ENCODE measurements around the gene PPP1R14C. TPM values are rescaled to one million over a fixed set of nuclear protein-coding genes. Genes with fewer than 3 reads are reported as not detected.

Gene PPP1R14C
- total RNA-seq, 1 experiment from 2014 or later = not detected

DNA sequence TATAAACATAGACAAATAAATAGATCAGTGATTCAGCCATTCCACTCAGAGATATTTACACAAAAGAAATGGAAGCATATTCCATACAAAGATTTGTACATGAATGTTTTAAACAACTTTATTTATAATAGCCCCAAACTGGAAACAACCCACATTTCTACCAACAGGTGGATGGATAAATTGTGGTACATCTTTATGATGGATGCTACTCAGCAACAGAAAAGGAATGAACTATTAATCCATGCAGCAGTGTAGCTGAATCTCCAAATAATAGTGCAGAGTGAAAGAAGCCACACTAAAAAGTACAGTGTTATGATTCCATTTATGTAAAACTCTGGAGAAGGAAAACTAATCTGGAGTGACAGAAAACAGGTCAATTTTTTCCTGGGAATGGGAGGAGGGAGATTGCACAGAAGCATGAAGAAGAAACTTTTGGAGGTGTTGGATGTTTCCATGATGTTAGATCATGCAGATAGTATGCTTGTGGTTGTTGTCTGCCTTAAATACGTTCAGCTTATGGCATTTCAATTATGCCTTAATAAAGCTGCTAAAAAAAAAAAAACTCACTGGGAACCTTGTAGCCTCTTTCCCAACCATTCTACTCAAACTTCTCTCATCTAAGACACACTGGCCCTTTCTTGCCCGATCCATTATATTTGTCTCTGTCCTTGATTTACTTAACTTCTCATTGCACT lies 100.9 kb downstream of the PPP1R14C start:
- H3K4me3 ChIP-seq = no peak overlapping the region
- H3K27me3 ChIP-seq = peaks cover 4% of the 10 kb centered on the region; the same call in 1 of the 2 replicates
- H3K9me3 ChIP-seq (replicated peaks) = no peaks in the 10 kb centered on the region
- H3K36me3 ChIP-seq = no peaks in the 10 kb centered on the region
- no peak overlapping the region for H3K27ac ChIP-seq
- H3K4me1 ChIP-seq = no peaks in the 10 kb centered on the region; the same call in 1 of the 2 replicates
- DNase-seq = no peak

DNA sequence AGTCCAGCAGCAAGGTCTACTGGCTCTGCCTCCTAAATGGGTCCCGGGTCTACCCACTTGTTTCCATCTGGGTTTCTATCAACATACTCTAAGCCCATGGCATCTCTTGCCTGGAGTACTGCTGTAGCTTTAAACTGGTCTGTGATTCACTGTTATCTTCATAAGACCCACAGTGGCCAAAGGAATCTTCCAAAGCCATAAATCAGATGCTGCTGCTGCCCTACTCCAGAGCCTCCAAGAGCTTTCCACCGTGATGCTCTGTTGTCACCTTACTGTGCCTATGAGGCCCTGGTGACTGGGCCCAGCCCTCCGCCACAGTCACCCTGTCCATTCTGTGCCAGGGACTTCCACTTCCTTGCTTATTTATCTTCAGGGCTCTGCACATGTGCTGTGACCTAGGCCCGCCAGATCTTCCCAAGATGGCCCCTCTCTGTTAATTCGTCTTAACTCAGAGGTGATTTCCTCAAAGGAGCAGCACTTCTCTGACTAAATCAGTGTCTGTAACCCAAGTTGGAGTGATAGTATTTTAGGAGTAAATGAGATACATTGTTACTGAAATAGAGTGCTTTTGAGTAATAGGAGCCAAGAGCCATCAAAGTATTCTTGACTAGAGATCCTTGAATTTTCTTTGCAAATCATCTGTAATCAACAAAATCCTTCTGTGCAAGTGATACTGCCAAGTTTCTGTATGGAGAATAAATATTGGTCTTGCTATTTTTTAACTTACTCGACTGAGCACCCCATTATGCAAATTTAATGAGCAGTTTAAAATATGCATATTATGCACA lies 102.5 kb downstream of the PPP1R14C start:
- no peak overlapping the region for H3K4me3 ChIP-seq
- no peaks in the 10 kb centered on the region for H3K36me3 ChIP-seq
- H3K27ac ChIP-seq = no peak overlapping the region
- H3K9me3 ChIP-seq (replicated peaks) = no peaks in the 10 kb centered on the region
- no peak for DNase-seq
- no peaks in the 10 kb centered on the region for H3K27me3 ChIP-seq
- H3K4me1 ChIP-seq = peaks cover 12% of the 10 kb centered on the region

DNA sequence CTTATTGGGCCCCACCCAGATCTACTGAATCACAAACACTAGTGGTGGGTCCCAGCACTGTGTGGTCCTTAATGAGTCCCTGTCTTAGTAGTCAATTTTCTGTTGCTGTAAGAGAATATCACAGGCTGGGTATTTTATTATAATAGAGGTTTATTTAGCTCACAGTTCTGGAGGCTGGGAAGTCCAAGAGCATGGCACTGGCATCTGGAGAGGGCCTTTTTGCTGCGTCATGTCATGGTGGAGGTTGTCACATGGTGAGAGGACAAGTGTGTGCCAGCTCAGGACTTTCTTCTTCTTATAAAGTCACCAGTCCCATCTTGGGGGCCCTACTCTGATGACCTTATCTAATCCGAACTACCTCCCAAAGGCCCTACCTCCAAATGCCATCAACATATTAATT lies 105.0 kb downstream of the PPP1R14C start:
- DNase-seq = no peak
- Histone ChIP-seq H3K27ac (no peak overlapping the region), H3K4me1 (peaks cover 30% of the 10 kb centered on the region), H3K4me3 (no peak overlapping the region), H3K9me3 (replicated peaks) (no peaks in the 10 kb centered on the region), H3K36me3 (no peaks in the 10 kb centered on the region), H3K27me3 (no peaks in the 10 kb centered on the region)

DNA sequence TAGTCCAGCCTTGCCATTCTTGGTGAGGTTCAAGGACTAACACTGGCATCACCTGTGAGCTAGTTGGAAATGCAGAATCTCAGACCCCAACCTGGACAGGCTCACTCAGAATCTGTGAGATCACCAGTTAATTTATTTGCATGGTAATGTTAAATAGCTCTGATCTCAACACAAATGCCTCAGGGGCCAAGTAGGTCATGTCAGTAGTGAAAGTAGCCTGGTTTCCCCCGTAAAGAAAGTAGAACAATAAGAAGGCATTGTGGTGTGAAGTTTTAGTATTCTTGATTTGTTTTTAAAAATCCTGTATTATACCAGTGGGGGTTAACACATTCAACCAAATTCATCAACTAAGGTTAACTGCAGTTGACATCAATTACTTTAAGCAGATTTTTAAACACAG lies 105.5 kb downstream of the PPP1R14C start:
- Histone ChIP-seq H3K9me3 (replicated peaks) (no peaks in the 10 kb centered on the region), H3K4me3 (no peak overlapping the region), H3K27me3 (no peaks in the 10 kb centered on the region), H3K36me3 (no peaks in the 10 kb centered on the region), H3K27ac (no peak overlapping the region), H3K4me1 (peaks cover 30% of the 10 kb centered on the region)
- no peak for DNase-seq

DNA sequence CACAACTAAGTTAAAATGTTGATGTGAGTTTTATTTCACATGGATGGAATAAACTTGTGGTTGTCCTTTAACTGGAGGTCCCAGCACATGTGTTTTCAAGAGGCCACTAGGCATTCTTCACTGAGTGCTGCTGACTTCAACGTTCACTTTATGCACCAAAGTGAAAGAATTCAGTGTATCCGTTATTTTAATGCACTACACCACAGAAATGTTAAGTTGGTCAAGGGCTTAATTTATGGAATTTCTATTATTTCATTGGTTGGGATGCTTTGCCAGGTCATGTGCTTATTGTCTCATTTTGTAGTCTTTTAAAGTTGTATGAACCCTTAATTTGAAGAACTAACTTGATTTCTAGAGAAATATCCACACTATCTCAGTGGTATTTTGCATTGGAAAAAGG lies 106.4 kb downstream of the PPP1R14C start:
- H3K27ac ChIP-seq = no peak overlapping the region
- DNase-seq = no peak
- H3K36me3 ChIP-seq = no peaks in the 10 kb centered on the region
- H3K27me3 ChIP-seq = peaks cover 4% of the 10 kb centered on the region; the same call in 1 of the 2 replicates
- H3K4me3 ChIP-seq = no peak overlapping the region
- no peaks in the 10 kb centered on the region for H3K9me3 ChIP-seq (replicated peaks)
- H3K4me1 ChIP-seq = peaks cover 31% of the 10 kb centered on the region

DNA sequence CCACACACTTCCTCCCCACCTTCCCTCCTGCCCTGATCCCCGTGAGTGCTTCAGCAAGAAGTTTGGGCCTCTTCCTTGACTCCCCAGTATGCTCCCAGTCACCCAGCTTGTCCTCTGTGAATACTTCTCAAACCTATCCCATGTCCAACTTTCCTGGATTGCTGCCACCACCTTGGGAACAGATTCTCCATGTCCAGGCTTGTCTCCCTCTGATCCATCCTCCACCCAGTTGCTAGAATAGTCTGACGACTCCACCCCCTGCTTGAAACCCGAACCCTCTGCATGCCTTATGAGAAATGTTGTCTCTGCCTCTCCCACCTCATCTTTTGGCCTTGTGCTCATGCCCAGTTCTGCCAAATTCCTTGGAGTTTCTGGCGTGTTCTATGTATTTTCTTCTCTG lies 108.0 kb downstream of the PPP1R14C start:
- DNase-seq = peak; percentile 69 to 78
- peak overlapping the region; percentile 4; the same call in 1 of the 2 replicates for H3K27ac ChIP-seq
- no peaks in the 10 kb centered on the region for H3K36me3 ChIP-seq
- peaks cover 41% of the 10 kb centered on the region for H3K4me1 ChIP-seq
- no peak overlapping the region for H3K4me3 ChIP-seq
- H3K27me3 ChIP-seq = peaks cover 4% of the 10 kb centered on the region; the same call in 1 of the 2 replicates
- no peaks in the 10 kb centered on the region for H3K9me3 ChIP-seq (replicated peaks)

DNA sequence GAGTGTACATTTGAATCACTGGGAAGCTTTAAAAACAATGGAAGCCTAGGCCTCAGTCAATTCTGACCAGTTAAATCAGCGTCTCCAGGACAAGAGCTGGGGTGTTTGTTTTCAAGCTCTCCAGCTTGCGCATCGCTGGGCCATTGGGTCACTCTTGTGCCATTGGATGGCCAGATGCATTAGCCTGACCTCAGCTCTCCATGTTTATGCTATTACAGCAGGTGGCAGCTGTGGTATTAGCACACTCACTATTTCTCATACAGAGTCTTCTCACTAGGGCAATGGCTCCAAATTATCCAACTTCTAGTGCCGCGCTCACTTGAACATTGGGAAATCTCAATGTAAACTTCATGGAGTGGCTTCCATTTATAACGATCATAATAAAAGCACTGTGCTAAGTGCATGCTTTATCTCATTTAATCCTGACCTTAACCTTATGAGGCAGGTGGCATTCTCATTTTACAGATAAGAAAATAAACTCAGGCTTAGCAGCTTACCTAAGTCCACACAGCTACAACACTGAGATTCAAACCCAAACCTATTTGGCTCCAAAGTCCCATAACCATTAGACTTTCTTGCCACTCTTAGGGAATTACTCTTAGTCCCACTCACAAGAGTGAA lies 108.8 kb downstream of the PPP1R14C start:
- no peaks in the 10 kb centered on the region for H3K36me3 ChIP-seq
- H3K4me1 ChIP-seq = peaks cover 41% of the 10 kb centered on the region
- no peak overlapping the region for H3K4me3 ChIP-seq
- DNase-seq = peak; percentile 73 to 81
- H3K9me3 ChIP-seq (replicated peaks) = no peaks in the 10 kb centered on the region
- peaks cover 12% of the 10 kb centered on the region for H3K27me3 ChIP-seq
- H3K27ac ChIP-seq = peak overlapping the region; percentile 4; the same call in 1 of the 2 replicates

DNA sequence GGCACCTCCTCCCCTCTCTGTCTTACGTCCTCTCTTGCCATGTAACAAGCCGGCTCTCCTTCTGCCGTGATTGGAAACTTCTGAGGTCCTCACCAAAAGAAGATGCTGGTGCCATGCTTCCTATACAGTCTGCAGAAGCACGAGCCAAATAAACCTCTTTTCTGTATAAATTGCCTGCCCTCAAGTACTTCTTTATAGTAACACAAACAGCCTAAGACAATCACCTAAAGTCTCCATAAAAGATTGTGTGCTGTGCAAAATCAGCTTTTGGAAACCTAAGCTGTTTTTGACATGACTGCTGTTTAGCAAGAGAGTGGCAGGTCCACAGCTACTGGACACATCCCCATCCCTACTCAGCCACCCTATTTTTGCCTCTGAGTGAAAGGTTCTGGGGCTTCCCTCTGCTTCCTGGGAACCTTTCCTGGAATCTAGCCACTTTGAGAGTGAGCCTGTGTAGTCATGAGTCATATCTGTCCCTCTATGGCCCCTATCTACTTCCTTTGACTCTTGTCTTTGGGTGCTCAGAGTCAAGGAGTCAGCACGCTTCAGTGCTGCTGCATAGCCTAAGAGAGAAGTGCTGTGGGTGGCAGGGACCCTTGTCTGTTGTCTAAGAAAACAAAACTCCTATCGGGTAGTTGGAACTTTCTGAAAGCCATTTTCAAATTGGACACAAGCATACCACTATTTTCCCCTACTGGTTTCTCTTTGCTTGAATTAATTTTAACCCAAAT lies 110.0 kb downstream of the PPP1R14C start:
- no peak overlapping the region for H3K4me3 ChIP-seq
- no peaks in the 10 kb centered on the region for H3K9me3 ChIP-seq (replicated peaks)
- DNase-seq = peak in 1 of 2 experiments; percentile 26
- H3K36me3 ChIP-seq = no peaks in the 10 kb centered on the region
- peaks cover 41% of the 10 kb centered on the region for H3K4me1 ChIP-seq
- peaks cover 12% of the 10 kb centered on the region for H3K27me3 ChIP-seq
- no peak overlapping the region for H3K27ac ChIP-seq

DNA sequence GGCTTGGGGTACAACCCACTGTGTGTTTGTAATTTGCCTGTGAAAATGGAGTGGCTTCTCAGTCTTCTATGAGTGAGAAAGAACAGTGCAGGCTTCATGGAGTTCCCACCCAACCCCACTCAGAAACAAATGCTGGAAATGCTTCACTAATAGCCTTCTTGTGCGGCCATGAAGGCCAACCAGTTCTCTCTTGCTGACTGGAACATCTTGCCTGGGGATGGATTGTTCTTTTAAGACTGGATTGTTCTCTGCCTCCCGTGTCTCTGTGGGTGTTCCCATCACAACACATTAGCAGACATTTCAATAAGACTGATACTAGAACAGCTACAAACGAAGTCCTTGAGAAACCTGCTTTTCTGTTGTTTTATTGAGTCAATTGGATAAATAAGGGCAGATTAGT lies 110.6 kb downstream of the PPP1R14C start:
- DNase-seq = no peak
- no peak overlapping the region for H3K4me3 ChIP-seq
- H3K4me1 ChIP-seq = peaks cover 41% of the 10 kb centered on the region
- no peaks in the 10 kb centered on the region for H3K9me3 ChIP-seq (replicated peaks)
- H3K36me3 ChIP-seq = no peaks in the 10 kb centered on the region
- peaks cover 12% of the 10 kb centered on the region for H3K27me3 ChIP-seq
- H3K27ac ChIP-seq = no peak overlapping the region

DNA sequence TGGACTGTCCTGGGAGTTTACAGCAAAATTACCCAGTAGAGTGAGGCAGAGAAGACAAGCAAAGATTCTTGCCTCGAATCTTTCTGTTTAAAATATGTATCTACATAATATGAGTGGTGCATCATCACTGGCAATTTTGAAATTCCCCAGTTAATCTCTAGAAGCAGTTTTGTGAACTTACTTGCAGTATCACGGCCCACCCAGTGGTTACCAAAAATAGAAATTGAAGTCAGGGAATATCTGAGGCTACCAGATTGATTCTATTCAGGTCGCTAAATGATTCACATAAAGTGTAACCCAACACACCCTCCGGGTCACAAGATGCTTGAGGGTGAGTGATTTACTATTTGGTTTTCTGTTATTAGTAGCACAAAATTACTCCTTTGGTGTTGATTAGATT lies 111.9 kb downstream of the PPP1R14C start:
- H3K4me1 ChIP-seq = peaks cover 31% of the 10 kb centered on the region
- no peak for DNase-seq
- H3K36me3 ChIP-seq = no peaks in the 10 kb centered on the region
- no peaks in the 10 kb centered on the region for H3K9me3 ChIP-seq (replicated peaks)
- H3K27me3 ChIP-seq = peaks cover 12% of the 10 kb centered on the region
- H3K4me3 ChIP-seq = no peak overlapping the region
- no peak overlapping the region for H3K27ac ChIP-seq

DNA sequence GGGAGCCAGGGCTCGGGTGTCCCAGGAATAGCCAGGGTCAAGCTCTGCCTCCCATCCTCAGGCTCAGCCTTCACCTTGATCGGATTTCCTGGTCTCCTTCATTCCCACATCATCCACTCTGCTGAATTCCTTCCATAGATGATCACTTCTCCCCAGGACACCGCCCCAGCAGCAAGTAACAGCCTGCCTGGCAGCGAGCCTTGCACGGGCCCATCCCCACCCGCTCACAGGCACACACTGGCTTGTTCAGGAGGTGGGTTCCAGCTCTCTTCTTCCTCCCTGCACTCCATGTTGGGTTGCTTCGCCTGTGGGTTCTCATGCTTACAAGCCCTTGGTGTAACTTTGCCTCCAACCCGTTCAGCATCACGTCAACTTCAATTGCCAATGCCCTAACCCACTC lies 113.0 kb downstream of the PPP1R14C start:
- no peak for DNase-seq
- Histone ChIP-seq H3K36me3 (no peaks in the 10 kb centered on the region), H3K27me3 (peaks cover 12% of the 10 kb centered on the region), H3K4me3 (no peak overlapping the region), H3K9me3 (replicated peaks) (no peaks in the 10 kb centered on the region), H3K4me1 (peaks cover 24% of the 10 kb centered on the region), H3K27ac (no peak overlapping the region)

DNA sequence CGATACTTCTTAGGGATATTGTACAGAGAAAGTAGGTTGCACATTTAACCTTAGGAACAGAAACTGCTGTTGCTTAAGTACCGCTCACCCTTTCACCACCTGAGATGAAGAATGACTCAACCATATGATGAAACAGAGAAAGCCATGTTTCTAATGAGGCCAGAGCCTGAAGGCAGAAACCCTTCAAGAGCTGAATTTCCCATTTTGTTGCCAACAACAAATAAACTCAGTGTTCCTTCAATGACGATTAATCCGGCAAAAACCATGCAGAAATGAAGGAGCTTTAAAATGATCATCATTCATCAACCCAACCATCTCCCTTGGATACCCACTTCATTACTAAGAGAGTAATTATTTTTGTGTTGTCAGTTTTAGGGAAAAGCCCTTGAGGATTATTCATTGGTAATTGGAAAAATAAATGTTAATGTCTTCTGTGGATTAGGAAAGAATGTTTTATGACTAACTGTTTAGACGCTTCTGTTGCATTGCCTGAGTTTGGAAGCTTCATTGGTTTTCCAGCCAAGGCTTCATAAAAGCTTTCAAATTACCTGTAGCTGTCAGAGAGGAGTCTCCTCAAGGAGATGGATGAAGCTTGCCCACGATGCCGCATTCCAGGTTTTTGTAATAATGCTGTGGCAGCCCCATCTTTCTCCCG lies 113.9 kb downstream of the PPP1R14C start:
- no peak overlapping the region for H3K27ac ChIP-seq

DNA sequence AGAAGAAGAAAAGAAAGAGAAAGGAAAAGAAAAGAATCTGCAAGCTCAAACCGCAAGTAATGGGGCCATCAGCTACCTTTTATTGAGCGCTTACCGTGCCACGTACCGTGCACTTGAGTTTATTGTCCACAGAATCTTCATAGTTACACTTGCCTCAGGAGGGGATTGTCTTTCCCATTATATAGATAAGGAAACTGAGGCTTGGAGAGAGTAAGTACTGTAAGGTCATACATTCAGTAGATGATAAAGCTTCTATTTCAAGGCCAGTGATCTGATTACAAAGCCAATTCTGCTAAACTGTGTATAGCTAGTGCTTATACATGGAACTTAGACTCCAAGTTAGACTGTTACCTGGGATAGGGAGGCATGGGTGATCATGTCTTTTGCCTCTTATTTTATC lies 115.5 kb downstream of the PPP1R14C start:
- Histone ChIP-seq H3K4me1 (peaks cover 10% of the 10 kb centered on the region), H3K27me3 (peaks cover 12% of the 10 kb centered on the region), H3K4me3 (no peak overlapping the region), H3K9me3 (replicated peaks) (no peaks in the 10 kb centered on the region), H3K36me3 (no peaks in the 10 kb centered on the region), H3K27ac (no peak overlapping the region)
- DNase-seq = no peak

More for the DNA sequence above, 113.9 kb downstream of the PPP1R14C start:
- H3K9me3 ChIP-seq (replicated peaks) = no peaks in the 10 kb centered on the region
- no peaks in the 10 kb centered on the region for H3K36me3 ChIP-seq
- no peak overlapping the region for H3K4me3 ChIP-seq
- peaks cover 12% of the 10 kb centered on the region for H3K27me3 ChIP-seq
- H3K4me1 ChIP-seq = peaks cover 14% of the 10 kb centered on the region
- DNase-seq = no peak

DNA sequence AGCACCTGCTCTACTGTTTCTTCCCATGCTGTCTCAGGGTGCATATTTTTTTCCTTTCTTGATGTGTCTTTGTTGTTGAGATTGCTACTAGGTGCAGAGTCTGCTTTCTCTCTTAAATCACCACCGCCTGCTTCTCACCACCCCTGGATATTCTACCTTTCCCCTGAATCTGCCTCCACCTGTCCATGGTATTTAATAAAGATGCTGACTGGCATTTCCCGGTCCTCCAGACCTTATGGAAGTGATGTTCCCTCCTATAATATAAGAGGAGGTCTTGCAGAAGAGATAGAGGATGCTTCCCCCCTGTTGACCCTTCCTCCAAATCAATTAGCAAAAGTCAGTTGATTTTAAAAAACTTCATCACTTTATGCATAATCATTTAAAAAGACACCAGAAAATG lies 118.1 kb downstream of the PPP1R14C start:
- Histone ChIP-seq H3K9me3 (replicated peaks) (no peaks in the 10 kb centered on the region), H3K36me3 (no peaks in the 10 kb centered on the region), H3K4me1 (no peaks in the 10 kb centered on the region), H3K27me3 (peaks cover 7% of the 10 kb centered on the region; the same call in 1 of the 2 replicates), H3K27ac (no peak overlapping the region), H3K4me3 (no peak overlapping the region)
- DNase-seq = no peak

All from SJCRH30 (cell line).